GM12865 (cell line): Measurements from ENCODE around the gene CLEC2D.
"Not testable (repeated sequence)": the region's sequence is repeated elsewhere in the genome, so short reads cannot be mapped to it uniquely, and the experiment has no call there.

Experiments used
- DNase-seq: peaks from one replicate; pipeline ENCODE4 v3.0.0; 2010; ENCODE audit warnings: low read depth
- H3K4me3 ChIP-seq: 2 replicates; pipeline ENCODE4 v1.5.1; 2011; ENCODE audit warnings: mild to moderate bottlenecking, low read depth, low read length, control low read depth
- TF ChIP-seq, protein P1 (sequence below): IDR thresholded peaks from 2 replicates; pipeline ENCODE4 v1.5.1; 2011; ENCODE audit warnings: low read length, control low read depth, low read depth, inconsistent platforms; ENCODE audit not compliant: insufficient read depth; ENCODE audit errors: missing control alignments

CLEC2D gene

DNA sequence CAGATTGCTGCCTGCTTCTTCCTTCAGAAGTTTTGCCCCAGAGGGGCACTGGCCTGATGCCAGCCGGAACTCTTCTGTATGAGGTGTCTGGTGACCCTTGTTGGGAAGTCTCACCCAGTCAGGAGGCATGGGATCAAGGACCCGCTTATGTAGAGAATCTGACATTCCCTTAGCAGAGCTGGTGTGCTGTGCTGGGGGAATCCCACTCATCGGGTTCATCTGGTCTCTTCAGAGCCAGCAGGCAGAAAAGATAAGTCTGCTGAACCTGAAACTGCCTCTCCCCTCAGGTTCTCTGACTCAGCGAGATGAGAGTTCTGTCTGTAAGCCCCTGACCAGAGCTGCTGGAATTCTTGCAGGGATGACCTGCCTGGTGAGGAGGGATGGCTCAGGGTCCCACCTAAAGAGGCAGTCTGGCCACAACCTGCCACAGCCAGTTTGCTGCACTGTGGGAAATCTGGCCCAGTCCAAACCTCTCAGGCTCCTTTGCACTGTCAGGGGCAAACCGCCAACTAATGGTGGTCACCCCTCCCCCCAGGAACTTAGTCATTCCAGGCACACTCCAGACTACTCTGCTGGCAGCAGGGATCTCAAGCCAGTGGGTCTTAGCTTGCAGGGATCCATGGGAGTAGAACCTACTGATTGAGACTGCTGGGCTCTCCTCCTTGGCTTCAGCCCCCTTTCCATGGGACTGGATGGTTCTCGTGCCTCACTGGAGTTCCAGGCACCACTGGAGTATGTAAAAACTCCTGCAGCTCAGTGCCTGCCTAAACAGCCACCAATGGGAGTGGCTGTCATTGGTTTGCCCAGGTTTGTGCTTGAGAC is 4.1 kb downstream of the CLEC2D start:
- TF ChIP-seq, protein P1, sequence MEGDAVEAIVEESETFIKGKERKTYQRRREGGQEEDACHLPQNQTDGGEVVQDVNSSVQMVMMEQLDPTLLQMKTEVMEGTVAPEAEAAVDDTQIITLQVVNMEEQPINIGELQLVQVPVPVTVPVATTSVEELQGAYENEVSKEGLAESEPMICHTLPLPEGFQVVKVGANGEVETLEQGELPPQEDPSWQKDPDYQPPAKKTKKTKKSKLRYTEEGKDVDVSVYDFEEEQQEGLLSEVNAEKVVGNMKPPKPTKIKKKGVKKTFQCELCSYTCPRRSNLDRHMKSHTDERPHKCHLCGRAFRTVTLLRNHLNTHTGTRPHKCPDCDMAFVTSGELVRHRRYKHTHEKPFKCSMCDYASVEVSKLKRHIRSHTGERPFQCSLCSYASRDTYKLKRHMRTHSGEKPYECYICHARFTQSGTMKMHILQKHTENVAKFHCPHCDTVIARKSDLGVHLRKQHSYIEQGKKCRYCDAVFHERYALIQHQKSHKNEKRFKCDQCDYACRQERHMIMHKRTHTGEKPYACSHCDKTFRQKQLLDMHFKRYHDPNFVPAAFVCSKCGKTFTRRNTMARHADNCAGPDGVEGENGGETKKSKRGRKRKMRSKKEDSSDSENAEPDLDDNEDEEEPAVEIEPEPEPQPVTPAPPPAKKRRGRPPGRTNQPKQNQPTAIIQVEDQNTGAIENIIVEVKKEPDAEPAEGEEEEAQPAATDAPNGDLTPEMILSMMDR, result no peak
- H3K4me3 ChIP-seq, result peak overlapping the region; percentile 57
- DNase-seq, result peak; percentile 83

DNA sequence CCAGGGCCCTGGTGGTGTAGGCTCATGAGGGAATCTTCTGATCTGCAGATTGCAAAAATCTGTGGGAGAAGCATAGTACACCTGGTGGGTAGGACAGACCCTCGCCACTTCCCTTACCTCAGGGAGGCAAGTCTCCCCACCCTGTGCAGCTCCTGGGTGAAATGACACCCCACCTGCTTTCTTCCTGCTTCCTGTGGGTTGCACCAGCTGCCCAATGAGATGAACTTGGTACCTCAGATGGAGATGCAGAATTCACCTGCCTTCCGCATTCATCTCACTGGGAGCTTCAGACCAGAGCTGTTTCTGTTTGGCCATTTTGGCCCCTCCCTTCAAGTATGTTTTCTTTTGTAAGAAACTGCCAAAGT is 4.7 kb downstream of the CLEC2D start:
- TF ChIP-seq, protein P1, result no peak
- peak; percentile 79 for DNase-seq
- peak overlapping the region; percentile 57 for H3K4me3 ChIP-seq

DNA sequence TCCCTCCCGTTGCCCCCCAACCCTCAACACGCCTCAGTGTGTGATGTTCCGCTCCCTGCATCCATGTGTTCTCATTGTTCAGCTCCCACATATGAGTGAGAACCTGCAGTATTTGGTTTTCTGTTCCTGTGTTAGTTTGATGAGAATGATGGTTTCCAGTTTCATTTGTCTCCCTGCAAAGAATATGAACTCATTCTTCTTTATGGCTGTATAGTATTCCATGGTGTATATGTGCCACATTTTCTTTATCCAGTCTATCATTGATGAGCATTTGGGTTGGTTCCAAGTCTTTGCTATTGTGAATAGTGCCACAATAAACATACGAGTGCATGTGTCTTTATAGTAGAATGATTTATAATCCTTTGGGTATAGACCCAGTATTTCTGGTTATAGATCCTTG is 13.0 kb downstream of the CLEC2D start:
- not testable (repeated sequence) for DNase-seq, H3K4me3 ChIP-seq

DNA sequence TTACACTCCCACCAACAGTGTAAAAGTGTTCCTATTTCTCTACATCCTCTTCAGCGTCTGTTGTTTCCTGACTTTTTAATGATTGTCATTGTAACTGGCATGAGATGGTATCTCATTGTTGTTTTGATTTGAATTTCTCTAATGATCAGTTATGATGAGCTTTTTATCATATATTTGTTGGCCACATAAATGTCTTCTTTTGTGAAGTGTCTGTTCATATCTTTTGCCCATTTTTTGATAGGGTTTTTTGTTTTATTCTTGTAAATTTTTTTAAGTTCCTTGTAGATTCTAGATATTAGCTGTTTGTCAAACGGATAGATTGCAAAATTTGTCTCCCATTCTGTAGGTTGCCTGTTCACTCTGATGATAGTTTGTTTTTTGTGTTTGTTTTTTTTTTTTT is 13.4 kb downstream of the CLEC2D start:
- H3K4me3 ChIP-seq, DNase-seq: not testable (repeated sequence)

DNA sequence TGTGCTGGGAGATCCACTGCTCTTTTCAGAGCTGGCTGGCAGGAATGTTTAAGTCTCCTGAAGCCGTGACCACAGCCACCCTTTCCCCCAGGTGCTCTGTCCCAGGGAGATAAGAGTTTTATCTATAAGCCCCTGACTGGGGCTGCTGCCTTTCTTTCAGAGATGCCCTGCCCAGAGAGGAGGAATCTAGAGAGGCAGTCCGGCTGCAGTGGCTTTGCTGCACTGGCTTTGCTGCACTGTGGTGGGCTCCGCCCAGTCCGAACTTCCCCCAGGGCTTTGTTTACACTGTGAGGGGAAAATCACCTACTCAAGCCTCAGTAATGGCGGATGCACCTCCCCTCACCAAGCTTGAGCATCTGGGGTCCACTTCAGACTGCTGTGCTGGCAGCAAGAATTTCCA is 15.9 kb downstream of the CLEC2D start:
- not testable (repeated sequence) for DNase-seq, H3K4me3 ChIP-seq

DNA sequence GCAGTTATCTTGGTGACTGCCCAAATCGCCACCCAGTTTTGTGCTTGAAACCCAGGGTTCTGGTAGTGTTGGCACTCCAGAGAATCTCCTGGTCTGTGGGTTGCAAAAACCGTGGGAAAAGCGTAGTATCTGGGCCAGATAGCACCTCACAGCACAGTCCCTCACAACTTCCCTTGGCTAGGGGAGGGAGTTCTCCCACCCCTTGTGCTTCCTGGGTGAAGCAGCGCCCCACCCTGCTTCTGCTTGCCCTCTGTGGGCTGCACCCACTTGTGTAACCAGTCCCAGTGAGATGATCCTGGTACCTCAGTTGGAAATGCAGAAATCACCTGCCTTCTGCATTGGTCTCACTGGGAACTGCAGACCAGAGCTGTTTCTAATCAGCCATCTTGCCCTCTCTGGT is 16.4 kb downstream of the CLEC2D start:
- no peak overlapping the region for H3K4me3 ChIP-seq
- TF ChIP-seq, protein P1, result no peak
- DNase-seq, result no peak

DNA sequence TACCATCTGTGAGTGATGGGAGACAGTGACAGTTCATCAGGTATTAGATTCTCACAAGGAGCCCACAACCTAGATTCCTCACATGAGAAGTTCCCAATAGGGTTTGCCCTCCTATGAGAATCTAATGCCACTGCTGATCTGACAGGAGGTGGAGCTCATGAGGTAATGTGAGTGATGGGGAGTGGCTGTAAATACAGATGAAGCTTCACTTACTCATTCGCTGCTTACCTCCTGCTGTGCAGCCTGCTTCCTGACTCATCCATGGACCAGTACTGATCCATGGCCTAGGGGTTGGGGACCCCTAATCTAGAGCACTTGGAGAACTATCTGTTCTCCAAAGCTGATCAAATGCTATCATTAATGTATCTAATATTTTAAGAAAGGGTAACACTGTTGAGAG is 17.7 kb downstream of the CLEC2D start:
- no peak for DNase-seq
- H3K4me3 ChIP-seq, result no peak overlapping the region
- TF ChIP-seq, protein P1, result no peak

DNA sequence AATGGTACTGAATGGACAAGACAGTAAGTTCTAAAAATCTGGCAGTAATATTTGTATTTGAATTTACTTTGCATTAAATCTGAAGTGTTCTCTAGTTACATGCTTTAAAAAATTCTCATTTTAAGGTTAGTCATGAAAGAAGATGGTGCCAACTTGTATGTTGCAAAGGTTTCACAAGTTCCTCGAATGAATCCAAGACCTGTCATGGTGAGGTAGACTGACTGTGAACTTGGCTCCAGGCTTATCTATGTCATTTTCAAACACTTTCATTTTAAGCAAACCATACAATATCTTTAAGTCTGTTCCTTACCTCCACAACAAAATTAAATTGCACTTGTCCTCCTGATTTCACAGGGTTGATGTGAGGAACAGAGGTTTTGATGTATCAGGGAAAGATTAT is 23.4 kb downstream of the CLEC2D start:
- DNase-seq, result no peak
- TF ChIP-seq, protein P1, result no peak
- H3K4me3 ChIP-seq, result no peak overlapping the region
